GM19328 (cell line): ENCODE data around the gene RRP12.
"Not testable (repeated sequence)": the region's sequence is repeated elsewhere in the genome, so short reads cannot be mapped to it uniquely, and the experiment has no call there.

ENCODE experiments used
- ATAC-seq: cut with Tn5 transposase; IDR thresholded peaks from one replicate; pipeline ENCODE4 v1.9.1; 2021; ENCODE audit warnings: mild to moderate bottlenecking, moderate library complexity; ENCODE audit not compliant: unreplicated experiment

Gene RRP12

GRCh38 chr10:97408496-97408992 lies 7.4 kb upstream of the RRP12 start:
- ATAC-seq, result no peak

GRCh38 chr10:97407952-97408248 lies 6.8 kb upstream of the RRP12 start:
- no peak for ATAC-seq

- ATAC-seq, result peak; percentile 94
Measured at GRCh38 chr10:97407211-97407951, 6.2 kb upstream of the RRP12 start.

DNA sequence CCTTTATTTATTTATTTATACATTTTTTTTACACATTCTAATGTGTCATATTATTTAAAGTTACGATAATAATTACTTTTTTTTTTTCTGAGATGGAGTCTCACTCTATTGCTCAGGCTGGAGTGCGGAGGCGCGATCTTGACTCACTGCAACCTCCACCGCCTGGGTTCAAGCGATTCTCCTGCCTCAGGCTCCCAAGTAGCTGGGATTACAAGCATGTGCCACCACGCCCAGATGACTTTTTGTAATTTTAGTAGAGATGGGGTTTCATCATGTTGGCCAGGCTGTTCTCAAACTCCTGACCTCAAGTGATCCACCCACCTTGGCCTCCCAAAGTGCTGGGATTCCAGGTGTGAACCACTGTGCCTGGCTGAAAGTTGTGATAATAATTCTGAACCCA lies 5.3 kb upstream of the RRP12 start:
- ATAC-seq, result not testable (repeated sequence)

GRCh38 chr10:97406064-97406463 lies 4.9 kb upstream of the RRP12 start:
- no peak for ATAC-seq

DNA sequence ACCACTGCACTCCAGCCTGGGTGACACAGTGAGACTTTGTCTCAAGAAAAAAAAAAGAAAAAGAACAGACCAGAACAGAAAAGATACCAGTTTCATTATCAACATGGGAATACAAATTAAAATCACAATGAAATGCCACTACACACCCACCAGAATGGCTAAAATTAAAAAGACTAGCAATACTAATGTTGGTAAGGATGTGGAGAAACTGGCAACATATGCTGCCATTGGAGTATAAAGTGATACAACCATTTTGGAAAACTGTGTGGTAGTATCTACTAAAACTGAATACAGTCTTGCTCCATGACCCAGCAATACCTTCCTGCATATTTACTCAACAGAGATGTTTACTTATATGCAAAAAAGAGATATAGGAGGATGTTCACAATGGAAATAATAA lies 2.9 kb upstream of the RRP12 start:
- no peak for ATAC-seq

GRCh38 chr10:97401455-97401919 lies 347 bp upstream of the RRP12 start:
- no peak for ATAC-seq

- ATAC-seq, result no peak
Measured at GRCh38 chr10:97399843-97400545, 1.1 kb downstream of the RRP12 start.

DNA sequence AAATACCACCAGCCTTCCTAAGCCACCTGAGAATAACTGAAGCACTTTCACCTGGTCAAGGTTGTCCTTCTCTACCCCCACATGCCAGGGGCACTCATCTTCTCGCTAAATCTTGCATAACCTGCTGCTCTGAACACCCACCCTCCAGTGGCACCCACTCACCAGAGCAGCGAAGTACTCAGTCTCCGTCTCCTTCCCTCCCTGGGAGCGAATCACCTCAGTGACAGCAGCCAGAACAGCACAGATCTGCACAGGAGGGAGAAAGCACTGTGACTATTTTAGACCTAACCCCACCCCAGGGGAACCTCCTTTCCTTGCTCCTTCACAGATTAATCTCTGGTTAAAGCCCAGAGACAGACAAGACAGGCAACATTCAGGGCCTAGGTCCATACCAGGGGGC lies 5.1 kb downstream of the RRP12 start:
- ATAC-seq, result no peak

DNA sequence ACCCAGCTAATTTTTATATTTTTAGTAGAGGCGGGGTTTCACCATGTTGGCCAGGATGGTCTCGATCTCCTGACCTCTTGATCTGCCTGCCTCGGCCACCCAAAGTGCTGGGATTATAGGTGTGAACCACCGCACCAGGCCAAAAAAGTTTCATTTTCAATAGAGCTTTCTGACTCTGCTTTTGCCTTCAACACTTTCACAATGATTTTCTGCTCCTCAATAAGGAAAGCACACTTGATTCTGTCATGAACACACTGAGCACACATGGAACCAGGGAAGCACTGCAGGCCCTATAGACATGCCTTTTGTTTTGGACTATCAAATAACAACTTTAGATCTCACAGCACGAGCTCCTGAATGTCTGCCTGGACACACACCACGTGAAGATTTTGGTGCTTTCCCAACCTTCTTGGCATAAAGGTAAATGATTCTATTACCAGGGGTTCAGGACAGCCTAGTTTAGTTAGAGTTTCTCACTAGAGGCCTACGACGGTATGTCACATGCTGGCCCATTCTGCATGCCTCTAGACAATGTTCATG lies 8.0 kb downstream of the RRP12 start:
- no peak for ATAC-seq

DNA sequence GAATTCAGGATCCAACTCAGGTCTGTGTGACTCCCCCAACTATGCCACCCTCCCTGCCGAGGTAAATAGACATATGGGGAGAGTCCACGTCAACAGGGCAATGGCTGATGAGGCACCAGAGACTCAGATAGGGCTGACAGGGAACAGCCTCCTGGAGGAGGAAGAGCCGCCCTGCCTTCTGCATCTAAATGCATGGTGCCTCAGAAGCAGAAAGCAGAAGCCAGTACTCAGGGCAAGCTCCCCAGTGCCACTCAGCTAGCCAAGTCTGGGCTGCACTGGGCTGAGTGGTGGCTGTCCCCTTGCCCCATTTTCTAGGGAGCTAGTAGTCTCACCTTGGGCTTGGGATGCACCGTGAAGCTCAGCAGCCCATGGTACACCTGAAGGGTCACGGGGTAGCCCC lies 11.0 kb downstream of the RRP12 start:
- ATAC-seq, result no peak

DNA sequence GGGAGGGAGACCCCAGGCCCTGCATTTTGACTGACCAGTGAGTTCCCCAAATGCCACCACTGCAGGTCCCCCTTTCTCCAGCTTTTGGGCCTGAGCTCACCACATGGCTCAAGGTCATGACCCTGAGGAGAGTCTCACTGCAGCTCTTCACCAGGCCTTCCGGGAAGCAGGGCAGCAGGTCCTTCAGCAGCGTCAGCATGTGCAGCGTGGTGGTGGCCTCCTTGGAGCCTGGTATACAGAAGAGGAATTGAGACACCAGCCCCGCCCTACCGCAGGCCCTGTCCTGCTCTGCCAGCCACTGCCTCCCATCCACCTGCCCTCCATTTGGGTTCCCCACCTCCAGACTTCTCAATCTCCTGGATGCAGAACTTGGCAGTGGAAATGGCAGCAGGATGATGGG lies 13.0 kb downstream of the RRP12 start:
- ATAC-seq, result no peak

DNA sequence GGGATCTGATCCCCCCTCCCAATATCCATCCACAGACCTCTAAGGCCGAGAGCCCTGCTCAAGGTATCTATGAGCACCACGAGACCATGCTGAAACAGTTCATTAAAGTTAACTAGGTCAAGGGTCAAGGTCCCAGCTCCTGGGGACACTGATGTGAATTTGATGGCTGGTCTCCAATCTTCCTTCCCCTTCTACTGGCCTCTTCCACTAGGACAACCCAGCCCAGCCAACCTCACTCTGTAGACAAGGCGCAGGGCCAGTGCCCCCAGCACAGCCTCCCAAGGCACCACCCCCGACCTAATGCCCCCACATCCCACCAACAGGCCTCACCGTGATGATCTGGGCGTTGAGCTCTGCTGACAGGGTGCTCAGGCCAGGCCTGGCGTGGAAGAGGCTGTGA lies 15.6 kb downstream of the RRP12 start:
- no peak for ATAC-seq

DNA sequence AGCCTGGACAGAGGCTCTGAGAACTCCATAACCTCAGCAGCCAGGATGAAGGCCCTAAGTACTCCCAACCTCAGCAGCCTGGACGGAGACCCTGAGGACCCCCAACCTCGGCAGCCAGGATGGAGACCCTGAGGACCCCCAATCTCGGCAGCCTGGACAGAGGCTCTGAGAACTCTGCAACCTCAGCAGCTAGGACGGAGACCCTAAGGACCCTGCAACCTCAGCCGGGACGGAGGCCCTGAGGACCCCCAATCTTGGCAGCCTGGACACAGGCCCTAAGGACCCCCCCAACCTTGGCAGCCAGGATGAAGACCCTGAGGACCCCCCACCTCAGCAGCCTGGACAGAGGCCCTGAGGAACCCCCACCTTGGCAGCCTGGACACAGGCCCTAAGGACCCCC lies 16.5 kb downstream of the RRP12 start:
- no peak for ATAC-seq

- no peak for ATAC-seq
Measured at GRCh38 chr10:97384156-97384555, 17.0 kb downstream of the RRP12 start.

DNA sequence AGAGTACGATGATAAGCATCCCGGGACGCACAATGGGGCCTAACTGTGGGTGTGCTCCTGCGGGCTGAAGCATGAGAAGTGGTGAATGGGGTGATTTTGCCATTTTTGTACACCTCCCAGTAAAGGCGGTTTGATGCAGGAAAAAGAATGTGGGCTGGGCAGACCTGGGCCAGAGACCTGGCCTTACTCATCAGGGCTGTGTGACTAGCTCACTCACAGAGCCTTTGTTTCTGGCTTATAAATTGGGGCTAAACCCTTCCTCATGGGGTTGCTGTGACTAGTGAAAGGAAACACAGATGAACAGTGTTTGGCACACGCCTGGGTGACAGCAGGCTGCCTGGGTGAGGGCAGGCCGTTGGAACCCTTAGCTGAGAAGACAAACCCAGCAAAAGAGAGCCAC lies 18.0 kb downstream of the RRP12 start:
- no peak for ATAC-seq

- ATAC-seq, result no peak
Measured at GRCh38 chr10:97381626-97382025, 19.5 kb downstream of the RRP12 start.

- no peak for ATAC-seq
Measured at GRCh38 chr10:97380516-97380915, 20.6 kb downstream of the RRP12 start.

- ATAC-seq, result no peak
Measured at GRCh38 chr10:97378933-97379921, 21.9 kb downstream of the RRP12 start.

DNA sequence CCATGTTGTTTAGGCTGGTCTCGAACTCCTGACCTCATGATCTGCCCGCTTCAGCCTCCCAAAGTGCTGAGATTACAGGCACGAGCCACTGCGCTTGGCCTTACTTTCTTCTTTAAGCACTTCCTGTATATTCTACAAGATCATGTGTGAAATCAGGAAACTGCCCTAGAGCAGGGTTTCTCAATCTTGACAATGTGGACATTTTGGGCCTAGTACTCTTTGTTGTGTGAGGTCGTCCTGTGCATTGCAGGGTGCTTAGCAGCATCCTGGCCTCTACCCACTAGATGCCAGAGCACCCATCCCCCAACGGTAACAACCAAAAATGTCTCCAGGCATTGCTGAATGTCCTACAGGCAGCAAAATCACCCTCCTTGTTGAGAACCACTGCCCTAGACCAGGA lies 24.7 kb downstream of the RRP12 start:
- no peak for ATAC-seq

- no peak for ATAC-seq
Measured at GRCh38 chr10:97373456-97373855, 27.7 kb downstream of the RRP12 start.
